G401.6 (cell line): ENCODE measurements around the gene IGSF6.
"Not testable (repeated sequence)": the region's sequence is repeated elsewhere in the genome, so short reads cannot be mapped to it uniquely, and the experiment has no call there.

Experiments
- FAIRE-seq: peaks from 2 replicates; lab custom pipeline; 2012; peaks lifted over from hg19 to GRCh38; lab: Jason Lieb, UNC

IGSF6 gene

DNA sequence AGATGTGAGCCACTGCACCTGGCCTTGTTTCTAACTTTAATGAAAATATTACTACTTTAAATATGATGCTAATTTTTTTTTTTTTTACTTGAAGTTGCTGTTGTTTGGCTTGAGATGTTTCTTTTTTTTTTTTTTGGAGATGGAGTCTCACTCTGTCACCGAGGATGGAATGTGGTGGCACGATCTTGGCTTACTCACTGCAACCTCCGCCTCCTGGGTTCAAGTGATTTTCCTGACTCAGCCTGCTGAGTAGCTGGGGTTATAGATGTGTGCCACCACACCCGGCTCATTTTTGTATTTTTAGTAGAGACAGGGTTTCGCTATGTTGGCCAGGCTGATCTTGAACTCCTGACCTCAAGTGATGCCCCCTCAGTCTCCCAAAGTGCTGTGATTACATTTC is 23.6 kb downstream of the IGSF6 start:
- FAIRE-seq = no peak

DNA sequence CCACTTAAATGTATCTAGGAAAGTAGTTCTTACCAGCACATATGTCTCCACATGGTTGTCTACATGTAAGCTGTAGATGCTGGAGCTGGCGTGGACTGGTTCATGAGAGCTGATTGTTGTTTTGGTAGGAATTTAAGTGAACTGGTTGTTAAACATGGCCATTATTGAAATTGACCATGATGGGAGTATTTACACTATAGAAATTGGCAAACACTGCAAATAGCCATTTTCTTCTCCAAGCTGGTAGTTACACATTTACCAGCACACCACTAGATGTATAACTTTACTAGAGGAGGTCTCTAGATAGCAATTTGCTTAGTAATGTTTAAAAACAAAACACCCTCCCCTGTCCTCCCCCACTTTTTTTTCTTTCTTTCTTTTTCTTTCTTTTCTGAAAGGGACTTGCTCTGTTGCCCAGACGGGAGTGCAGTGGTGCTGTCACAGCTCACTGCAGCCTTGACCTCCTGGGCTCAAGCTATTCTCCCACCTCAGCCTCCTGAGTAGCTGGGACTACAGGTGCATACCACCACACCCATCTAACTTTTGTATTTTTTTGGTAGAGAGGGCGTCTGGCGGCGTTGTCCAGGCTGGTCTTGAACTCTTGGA is 24.2 kb downstream of the IGSF6 start:
- FAIRE-seq = no peak

DNA sequence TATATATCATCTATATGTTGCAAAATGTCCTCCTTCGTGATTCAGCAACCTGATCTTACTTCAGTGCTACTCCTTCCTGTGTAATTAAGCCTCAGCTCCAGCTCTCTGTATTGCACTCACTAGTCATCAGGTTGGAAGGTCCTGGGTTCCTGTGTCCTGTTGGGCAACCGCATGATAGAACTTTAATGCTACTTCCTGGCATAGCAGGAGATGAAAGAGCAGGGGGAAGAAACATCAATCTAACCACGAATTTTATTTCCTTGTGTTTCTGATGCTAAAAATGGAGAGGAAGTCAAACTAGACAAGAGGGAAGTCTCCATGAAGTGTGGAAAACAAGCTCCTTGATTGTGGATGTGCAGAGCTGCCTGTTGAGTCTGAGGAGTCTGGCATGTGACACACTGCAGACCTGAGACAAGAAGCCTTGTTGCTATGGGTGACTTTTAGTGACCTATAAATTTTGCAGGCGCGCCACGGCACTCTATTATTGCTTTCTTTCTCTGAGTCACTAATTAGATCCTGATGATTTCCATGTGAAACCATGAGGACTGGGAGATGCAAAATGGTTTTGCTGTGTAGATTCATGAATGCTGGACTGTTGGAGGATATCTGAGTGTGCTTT is 25.6 kb downstream of the IGSF6 start:
- FAIRE-seq = no peak

DNA sequence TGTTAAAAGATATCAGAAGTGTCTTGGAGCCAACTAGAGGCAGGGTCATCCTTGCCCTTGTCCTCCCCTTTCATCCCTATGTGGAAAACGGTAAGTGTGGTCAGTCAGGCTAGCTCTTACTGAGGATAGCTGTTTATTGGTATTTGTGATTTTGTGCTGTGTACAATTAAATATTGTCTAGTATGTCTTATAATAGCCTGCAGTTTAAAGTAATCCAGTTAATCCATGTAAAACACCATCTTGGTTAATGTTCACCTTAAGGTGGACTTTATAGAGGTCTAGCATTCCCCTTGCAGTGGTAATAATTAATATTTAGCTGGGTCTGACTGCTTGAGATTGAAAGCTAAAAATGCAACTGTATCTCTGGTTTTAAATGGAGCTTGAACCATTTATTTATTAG is 27.4 kb downstream of the IGSF6 start:
- no peak for FAIRE-seq

DNA sequence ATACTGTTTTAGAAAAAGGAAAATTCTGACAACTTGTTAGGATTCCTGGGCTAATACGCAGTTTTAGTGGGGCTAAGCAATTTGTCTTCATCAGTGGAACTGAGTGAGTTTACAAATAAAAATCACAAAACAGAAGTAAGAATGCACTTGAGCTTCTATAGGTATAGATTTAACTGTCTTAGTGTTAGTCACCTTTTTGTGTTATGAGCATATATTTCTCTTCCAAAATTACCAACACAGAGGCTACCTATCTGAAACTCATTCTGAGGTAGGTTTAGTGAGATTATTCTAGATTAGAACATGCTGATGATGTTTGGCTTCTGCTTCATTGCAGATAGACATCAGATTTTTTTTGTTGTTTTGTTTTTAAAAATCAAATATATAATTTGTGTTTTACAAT is 29.9 kb downstream of the IGSF6 start:
- no peak for FAIRE-seq

DNA sequence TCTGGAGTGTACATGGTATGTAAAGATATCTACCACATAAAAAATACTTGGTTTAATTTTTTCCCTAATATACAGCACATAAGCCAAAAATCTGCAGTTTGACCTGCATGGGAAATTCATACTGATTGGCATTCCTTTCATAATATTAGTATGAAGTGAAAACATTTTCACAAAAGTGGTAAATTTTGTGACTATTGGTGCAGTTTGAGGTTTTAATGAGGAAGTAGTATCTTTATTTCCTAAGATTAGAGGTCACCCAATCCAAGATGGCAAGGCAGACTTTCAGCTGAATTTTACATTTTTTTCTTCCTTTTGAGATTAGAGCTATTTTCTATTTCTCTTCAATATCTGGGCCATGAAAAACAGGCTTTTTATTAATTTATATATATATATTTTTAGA is 31.8 kb downstream of the IGSF6 start:
- no peak for FAIRE-seq

DNA sequence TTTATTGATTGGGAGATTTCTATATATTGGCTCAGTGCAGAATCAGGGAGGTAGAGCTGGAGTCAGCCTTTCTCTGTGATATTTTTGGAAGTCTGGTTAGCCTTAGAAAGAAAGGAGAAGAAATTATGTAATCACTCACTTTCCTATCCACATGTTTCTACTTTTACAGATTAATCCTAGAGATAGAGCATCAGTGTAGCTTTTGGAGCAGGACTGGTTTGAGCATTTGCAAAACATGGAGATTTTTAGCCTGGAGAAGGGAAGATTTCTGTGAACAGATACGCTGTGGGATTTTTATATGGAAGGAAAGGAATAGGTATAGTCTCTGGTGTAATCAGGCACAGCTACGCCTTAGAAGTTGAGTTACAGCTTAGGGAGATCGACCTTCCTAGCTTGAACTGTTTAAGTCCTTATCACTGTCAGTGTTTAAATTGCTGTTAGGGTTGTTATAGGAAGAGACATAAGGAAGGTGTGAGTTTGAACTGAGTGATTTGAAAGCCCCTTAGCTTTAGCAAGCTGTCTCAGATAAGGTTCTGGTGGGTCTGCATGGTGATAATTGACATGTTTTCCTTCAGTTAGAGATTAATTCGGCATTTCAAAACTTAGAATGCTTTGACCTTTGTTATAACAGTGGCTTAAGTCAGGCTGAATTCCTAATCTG is 32.5 kb downstream of the IGSF6 start:
- no peak for FAIRE-seq

DNA sequence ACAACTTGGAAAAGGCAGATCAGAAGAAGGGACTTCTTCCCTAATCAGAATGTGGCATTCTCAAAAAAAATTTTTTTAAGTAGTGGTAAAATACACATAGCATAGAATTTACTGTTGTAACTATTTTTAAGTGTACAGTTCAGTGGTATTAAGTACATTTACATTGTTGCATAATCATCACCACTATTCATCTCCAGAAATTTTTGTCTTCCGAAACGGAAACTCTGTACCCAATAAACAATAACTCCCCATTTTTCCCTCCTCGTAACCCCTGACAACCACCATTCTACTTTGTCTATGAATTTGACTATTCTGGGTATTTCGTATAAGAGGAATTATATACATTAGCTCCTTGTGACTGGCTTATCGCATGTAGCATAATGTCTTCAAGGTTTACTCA is 34.1 kb downstream of the IGSF6 start:
- no peak for FAIRE-seq

DNA sequence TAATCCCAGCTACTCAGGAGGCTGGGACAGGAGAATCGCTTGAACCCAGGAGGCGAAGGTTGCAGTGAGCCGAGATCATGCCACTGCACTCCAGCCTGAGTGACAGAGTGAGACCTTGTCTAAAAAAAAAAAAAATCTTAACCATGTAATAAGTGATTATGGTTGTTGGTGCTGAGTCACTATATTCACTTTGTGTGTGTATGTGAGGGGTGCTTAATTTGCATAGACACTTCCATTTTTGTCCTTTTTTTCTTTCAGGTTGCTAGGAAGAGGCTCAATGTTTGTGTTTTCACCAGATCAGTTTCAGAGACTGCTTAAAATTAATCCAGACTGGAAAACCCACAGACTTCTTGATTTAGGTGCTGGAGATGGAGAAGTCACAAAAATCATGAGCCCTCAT is 34.8 kb downstream of the IGSF6 start:
- no peak for FAIRE-seq

DNA sequence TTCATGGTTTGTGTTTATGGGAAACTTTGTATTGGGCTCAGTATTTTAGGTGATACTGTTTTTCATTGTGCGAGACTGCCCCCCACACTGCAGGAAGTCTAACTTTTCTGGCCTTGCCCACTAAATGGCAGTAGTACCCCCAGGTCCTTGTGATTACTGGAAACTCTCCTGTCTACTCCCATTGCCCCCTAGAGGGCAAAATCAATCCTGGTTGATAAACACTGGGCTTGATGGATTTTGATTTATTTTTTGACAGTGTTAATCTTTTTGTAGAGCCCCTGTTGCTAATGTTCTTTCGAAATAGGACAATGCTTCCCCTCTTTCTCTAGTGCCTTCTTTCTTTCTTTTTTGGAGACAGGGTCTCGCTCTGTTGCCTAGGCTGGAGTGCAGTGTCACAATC is 37.5 kb downstream of the IGSF6 start:
- FAIRE-seq = no peak

DNA sequence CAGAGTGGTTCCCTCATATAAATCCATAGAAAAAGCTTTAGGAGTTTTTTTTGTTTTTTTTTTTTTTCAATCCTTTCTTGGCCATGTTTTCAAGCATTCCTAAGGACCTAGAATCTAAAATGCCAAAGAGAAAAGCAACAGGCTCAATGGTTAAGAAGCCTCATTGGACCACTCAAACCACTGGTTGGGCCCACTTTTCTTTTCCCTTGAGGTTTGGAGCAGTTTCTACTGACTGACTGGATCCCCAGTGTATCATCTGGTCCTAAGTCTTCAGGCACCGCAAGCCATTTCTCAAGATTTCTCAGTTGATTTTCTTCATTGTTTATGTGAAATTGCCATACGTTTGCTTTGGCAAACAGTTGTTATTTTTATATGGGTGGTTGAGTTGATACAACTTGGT is 38.6 kb downstream of the IGSF6 start:
- FAIRE-seq = no peak

DNA sequence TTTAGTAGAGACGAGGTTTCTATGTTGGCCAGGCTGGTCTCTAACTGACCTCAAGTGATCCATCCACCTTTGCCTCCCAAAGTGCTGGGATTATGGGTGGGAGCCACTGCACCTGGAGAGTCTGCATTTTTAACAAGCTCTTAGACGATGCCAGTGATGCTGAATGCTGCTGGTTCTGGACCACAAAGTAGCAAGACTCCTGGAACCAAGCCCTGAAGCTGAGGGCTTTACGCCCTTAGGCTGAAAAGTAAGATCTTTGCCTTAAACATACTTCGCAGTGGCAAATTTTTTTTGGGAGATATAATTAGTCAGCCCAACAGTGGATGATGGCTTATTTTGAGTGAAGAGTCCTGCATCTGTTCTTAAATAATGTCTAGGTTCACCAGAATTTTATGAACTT is 39.0 kb downstream of the IGSF6 start:
- no peak for FAIRE-seq

DNA sequence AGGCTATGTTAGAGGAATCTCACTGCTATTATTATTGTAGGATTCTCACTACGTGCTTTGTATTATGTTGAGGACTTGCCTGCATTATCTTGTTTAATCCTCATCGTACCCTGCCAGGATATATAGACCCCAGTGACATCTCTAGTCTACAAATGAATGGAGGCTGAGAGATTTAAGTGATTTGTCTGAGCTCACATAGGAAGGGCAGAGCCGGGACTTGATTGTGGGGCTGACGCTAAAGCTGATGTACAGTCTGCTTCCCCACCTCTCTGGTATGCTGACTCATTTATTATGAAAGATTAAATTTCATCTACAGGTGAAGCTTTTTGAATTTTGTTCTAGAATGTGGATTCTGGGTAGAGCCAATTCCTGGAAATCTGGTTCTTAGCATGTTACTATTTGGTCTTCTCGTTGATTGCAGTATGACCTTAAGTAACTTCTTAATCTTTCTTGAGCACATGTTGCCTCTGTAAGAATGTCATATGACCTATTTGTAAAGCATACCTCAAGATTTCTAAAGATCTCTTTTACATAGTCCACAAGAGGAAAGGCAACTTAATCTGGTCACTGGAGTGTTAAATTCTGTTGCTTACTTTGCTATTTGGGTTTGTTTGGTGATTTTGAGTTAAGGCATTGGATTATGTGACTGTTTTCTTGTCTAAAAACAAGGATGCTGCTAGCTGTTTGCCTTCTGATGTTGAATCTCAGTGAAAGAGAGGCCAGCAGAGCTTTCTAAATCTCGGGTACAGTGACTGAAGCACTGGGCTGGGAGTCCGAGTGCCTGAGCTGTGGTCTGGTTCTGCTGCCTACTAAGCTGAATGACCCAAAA is 40.6 kb downstream of the IGSF6 start:
- peak; percentile 89 for FAIRE-seq

DNA sequence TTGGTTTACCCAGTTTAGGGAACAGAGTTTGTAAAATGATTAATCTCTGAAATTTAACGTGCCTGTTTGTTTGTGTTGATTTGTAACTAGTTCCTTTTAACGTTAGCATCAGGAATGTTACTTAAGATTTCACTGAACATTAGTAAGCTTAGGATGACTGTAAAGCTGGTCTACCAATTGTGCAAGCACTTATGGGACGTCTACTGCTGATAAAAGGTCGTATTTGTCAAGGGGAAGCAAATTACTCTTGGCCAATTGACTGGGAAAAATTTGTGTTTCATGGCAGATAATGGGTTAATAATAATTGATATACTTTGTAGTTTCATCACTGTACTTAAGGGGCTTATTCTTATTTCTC is 41.2 kb downstream of the IGSF6 start:
- peak; percentile 23 for FAIRE-seq

DNA sequence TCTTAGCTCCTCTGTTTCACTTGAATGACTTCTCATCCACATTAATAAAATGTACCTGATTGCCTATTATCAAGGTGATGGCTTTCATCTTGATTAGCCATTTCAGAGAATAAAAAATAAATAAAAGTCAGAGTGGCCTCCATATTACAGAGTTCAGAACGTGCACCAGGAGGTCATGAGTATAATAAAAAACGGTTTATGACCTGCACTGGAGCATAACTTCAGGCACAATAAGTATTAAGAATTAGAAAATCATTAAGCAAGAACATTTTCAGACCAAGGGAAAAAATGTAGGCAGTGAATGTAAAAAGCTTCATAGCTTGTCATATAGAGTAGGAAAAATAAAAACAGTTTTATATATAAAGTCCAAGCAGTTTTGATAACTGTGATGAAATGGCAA is 41.6 kb downstream of the IGSF6 start:
- no peak for FAIRE-seq

DNA sequence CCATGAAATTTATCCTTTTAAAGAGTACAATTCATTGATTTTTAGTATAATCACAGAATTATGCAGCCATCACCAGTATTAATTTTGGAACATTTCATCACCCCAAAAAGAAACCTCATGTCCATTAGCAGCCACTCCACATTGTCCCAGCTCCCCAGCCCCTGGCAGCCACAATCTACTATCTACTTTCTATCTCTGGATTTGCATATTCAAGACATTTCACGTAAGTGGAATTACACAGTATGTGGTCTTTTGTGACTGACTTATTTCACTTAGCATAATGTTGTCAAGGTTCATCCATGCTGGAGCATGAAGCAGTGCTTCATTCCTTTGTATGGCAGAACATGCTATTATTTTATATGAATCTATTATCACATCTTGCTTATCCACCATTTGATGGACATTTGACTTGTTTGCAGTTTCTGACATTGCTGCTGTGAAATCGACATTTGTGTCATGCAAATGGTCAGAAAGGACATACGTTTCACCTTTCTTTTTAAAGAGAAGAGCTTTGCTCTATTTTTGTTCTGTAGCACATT is 42.3 kb downstream of the IGSF6 start:
- FAIRE-seq = no peak

DNA sequence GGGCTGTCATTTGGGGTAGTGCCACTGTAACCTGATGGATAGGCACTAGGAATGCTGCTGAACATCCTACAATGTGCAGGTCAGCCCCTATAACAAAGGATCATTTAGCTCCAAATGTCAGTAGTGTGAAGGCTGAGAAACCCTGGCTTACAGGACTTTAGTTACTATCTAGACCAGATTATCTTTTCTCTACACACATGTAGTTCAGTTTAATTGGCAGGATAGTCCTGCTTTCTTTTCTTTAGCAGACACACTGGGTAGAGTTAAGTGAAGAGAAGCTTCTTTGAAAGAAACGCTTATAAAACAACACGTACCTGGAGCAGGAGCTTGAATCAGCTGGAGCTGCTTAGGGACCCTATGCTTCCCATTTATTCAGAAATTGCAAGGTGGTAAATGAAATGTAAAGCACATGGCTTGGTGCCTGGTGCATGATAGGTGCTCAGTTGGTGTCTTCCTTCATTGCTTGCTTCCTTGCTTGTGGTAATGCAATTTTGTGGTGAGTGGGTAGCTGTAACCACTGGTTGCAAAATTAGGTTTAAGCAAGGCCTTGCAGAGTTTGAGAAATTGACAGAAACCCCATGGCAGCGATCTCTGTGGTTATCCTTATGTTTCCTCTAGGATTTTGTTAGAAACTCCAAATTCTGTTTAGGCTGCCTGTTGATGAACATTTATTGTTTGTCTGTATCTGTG is 43.6 kb downstream of the IGSF6 start:
- no peak for FAIRE-seq

DNA sequence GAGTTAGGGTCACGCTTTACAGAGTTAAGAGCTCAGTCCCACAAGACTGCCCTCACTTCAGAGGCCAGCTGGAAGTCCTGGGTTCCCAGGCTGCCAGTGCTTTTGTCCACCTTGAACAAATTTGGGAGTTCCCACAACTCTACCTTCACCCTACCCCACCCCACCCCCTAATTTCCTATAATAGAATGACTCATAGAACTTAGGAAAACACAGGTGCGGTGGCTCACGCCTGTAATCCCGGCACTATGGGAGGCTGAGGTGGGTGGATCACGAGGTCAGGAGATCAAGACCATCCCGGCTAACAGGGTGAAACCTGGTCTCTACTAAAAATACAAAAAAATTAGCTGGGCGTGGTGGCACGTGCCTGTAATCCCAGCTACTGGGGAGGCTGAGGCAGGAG is 46.6 kb downstream of the IGSF6 start:
- not testable (repeated sequence) for FAIRE-seq

DNA sequence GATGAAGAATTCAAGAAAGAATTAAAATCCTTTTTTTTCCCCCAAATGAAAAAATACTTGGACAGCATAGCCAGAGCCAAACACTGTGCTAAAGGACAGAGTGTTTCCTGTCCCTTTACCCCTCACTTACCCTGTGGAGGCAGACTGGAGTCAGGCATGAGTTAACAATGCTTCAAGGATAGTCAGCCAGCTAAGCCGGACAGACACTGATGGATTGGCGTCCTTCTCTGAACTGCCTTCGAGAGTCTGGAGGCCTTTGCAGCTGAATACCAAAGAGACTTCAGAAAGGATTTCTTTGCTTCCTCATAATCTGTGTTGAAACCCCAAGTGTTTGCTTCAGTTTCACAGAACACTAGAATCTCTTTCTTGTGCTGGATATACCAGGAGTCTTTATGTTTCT is 48.5 kb downstream of the IGSF6 start:
- FAIRE-seq = peak; percentile 48

DNA sequence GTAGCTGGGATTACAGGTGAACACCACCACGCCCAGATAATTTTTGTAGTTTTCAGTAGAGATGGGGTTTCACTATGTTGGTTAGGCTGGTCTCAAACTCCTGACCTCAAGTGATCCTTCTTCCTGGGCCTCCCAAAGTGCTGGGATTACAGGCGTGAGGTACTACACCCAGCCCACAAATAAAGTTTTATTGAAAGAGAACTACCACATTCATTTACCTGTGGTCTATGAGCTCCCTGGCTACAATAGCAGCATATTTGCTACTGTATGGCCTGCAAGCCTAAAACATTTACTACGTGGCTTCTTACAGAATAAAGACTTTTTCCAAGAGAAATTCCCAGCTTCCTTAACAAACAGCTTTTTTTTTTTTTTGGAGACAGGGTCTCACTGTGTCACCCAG is 49.6 kb downstream of the IGSF6 start:
- FAIRE-seq = no peak

DNA sequence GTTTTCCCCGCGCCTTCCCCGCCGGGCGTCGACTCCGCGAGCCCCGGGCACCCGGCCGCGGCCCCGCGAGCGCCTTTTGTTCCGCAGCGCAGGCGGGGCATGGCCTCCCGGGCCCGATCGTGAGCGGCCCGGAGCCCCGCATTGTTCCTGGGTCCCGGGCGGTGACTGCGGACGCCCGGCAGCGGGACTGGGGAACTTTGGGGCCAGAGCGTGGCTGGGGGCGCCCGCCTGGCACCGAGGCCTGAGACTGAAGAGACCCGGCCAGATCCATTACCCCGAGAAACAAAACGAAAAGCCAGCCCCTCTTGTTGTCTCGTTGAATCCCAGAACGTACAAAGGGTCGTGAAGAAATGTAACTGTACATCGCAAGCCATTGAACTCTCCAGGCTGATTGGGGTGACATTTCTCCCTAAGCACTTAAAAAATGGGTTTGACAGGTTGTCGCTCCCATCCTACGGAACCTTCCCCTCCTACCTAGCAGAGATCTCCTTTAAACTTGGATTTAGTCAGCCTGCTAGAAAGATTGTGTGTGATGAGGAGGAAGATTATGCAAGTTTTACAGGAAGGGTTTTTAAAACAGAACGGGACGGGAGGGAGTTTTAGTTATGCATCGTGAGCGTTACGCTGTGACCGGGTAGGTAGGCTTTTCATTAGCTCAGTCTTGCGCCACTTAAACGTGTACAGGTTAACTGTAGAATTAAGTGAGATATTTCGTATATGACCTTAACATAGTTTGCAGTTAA is 52.2 kb downstream of the IGSF6 start:
- FAIRE-seq = no peak
